Peyer's patch (tissue), 4 donors: ENCODE data around the gene PTPN14. TPM values are rescaled to one million over a fixed set of nuclear protein-coding genes. Genes with fewer than 3 reads are reported as not detected.

Experiments
- DNase-seq, 3 donors: peaks; one replicate each; pipeline ENCODE4 v3.0.0-alpha.2; 2017 to 2019
- H3K27ac ChIP-seq, 4 donors: fragments of 200-600 bp; sonication (generic); one replicate each; pipeline ENCODE4 v1.5.1; 2016 to 2019
- H3K27me3 ChIP-seq, 2 donors: fragments of 200-600 bp; sonication (generic); one replicate each; pipeline ENCODE4 v1.5.1; 2019
- H3K36me3 ChIP-seq, 3 donors: fragments of 200-600 bp; sonication (generic); one replicate each; pipeline ENCODE4 v1.5.1; 2016 to 2019
- H3K4me1 ChIP-seq, 4 donors: fragments of 200-600 bp; sonication (generic); one replicate each; pipeline ENCODE4 v1.5.1; 2016 to 2019
- H3K4me3 ChIP-seq, 4 donors: fragments of 200-600 bp; sonication (generic); 1 replicate in 3 of 4; 2 replicates in 1 of 4; pipeline ENCODE4 v1.5.1; 2016 to 2019; ENCODE audit warnings: mild to moderate bottlenecking in 1 of 4
- H3K9me3 ChIP-seq, 4 donors: fragments of 200-600 bp; sonication (generic); one replicate each; pipeline ENCODE4 v1.5.1; 2016 to 2019; ENCODE audit warnings: mild to moderate bottlenecking in 1 of 4
- POLR2A ChIP-seq, 2 donors: fragments of 450-650 bp; IDR thresholded peaks; one replicate each; pipeline ENCODE4 v1.5.1; 2017; ENCODE audit warnings: antibody characterized with exemption in 2 of 2, mild to moderate bottlenecking in 2 of 2, moderate library complexity in 2 of 2
- total RNA-seq, 4 donors: library from RNA; depleted of rRNA; stranded (reverse); fragments of >200 nt; gene quantifications; one replicate each; pipeline ENCODE4 v1.1.0, GENCODE V29; 2016
- TF ChIP-seq, protein P1 (sequence below), 6 experiments: fragments of 450-650 bp in 4 of 6; fragments of 200-600 bp in 2 of 6; sonication (generic) in 1 of 6; IDR thresholded peaks; one replicate each; pipeline ENCODE4 v1.5.1; 2017 to 2019; ENCODE audit warnings: antibody characterized with exemption in 6 of 6, mild to moderate bottlenecking in 3 of 6, moderate library complexity in 1 of 6

Gene PTPN14
- total RNA-seq, 4 donors from 2014 or later = 1.9 to 6.6 (median 4.2) TPM

DNA sequence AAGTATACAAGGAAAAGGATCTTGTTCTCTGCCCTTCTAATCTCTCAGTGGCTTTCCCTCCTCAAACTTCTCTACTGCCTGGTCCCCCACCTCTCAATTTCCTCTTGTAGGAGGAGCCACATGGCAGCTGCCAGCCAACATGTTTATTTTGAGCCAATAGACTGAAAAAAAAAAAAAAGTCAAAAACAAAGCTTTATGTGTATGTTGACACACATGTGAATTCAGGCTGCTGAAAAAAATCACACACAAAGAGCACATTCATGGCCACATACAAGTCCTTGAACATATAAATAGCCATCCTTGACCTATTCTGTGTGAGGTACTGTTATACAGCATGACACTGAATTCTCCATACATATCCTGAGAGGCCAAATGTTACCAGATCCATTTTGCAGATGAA lies 3.7 kb downstream of the PTPN14 start:
- Histone ChIP-seq H3K36me3 (no peaks in the 10 kb centered on the region), H3K4me3 (no peak overlapping the region), H3K4me1 (peaks cover 0 to 5% (median 0%) of the 10 kb centered on the region in 4 donors), H3K27ac (no peak overlapping the region), H3K27me3 (no peaks in the 10 kb centered on the region), H3K9me3 (no peaks in the 10 kb centered on the region)
- no peak for DNase-seq
- TF ChIP-seq, protein P1, sequence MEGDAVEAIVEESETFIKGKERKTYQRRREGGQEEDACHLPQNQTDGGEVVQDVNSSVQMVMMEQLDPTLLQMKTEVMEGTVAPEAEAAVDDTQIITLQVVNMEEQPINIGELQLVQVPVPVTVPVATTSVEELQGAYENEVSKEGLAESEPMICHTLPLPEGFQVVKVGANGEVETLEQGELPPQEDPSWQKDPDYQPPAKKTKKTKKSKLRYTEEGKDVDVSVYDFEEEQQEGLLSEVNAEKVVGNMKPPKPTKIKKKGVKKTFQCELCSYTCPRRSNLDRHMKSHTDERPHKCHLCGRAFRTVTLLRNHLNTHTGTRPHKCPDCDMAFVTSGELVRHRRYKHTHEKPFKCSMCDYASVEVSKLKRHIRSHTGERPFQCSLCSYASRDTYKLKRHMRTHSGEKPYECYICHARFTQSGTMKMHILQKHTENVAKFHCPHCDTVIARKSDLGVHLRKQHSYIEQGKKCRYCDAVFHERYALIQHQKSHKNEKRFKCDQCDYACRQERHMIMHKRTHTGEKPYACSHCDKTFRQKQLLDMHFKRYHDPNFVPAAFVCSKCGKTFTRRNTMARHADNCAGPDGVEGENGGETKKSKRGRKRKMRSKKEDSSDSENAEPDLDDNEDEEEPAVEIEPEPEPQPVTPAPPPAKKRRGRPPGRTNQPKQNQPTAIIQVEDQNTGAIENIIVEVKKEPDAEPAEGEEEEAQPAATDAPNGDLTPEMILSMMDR (IDR thresholded peaks at IDR 0.05) = no peak
- TF ChIP-seq POLR2A (IDR thresholded peaks at IDR 0.05) = no peak

- TF ChIP-seq, protein P1 (IDR thresholded peaks at IDR 0.05) = no peak
- no peak for TF ChIP-seq POLR2A (IDR thresholded peaks at IDR 0.05)
- Histone ChIP-seq H3K27me3 (no peaks in the 10 kb centered on the region), H3K4me3 (no peak overlapping the region), H3K36me3 (no peaks in the 10 kb centered on the region), H3K9me3 (no peaks in the 10 kb centered on the region), H3K4me1 (peaks cover 0 to 5% (median 0%) of the 10 kb centered on the region in 4 donors), H3K27ac (no peak overlapping the region)
- no peak for DNase-seq
Measured at GRCh38 chr1:214546886-214547641, 4.3 kb downstream of the PTPN14 start.

GRCh38 chr1:214546084-214546483 lies 5.3 kb downstream of the PTPN14 start:
- no peak overlapping the region for H3K27ac ChIP-seq

GRCh38 chr1:214545293-214545692 lies 6.1 kb downstream of the PTPN14 start:
- DNase-seq = no peak
- no peaks in the 10 kb centered on the region for H3K36me3 ChIP-seq
- H3K27me3 ChIP-seq = no peaks in the 10 kb centered on the region
- TF ChIP-seq POLR2A (IDR thresholded peaks at IDR 0.05) = no peak
- TF ChIP-seq, protein P1 (IDR thresholded peaks at IDR 0.05) = no peak
- no peak overlapping the region for H3K4me3 ChIP-seq
- H3K9me3 ChIP-seq = no peaks in the 10 kb centered on the region
- H3K27ac ChIP-seq = no peak overlapping the region
- H3K4me1 ChIP-seq = no peaks in the 10 kb centered on the region

More at GRCh38 chr1:214546084-214546483, 5.3 kb downstream of the PTPN14 start:
- Histone ChIP-seq H3K4me1 (peaks cover 0 to 5% (median 0%) of the 10 kb centered on the region in 4 donors), H3K4me3 (no peak overlapping the region), H3K27me3 (no peaks in the 10 kb centered on the region), H3K9me3 (no peaks in the 10 kb centered on the region), H3K36me3 (no peaks in the 10 kb centered on the region)
- DNase-seq = no peak
- no peak for TF ChIP-seq POLR2A (IDR thresholded peaks at IDR 0.05)
- TF ChIP-seq, protein P1 (IDR thresholded peaks at IDR 0.05) = no peak

- Histone ChIP-seq H3K9me3 (no peaks in the 10 kb centered on the region), H3K36me3 (no peaks in the 10 kb centered on the region), H3K27ac (no peak overlapping the region), H3K27me3 (no peaks in the 10 kb centered on the region), H3K4me1 (no peaks in the 10 kb centered on the region), H3K4me3 (no peak overlapping the region)
- DNase-seq = no peak
- TF ChIP-seq, protein P1 (IDR thresholded peaks at IDR 0.05) = no peak
- no peak for TF ChIP-seq POLR2A (IDR thresholded peaks at IDR 0.05)
Measured at GRCh38 chr1:214544791-214545190, 6.6 kb downstream of the PTPN14 start.
